WTC11 (cell line): ENCODE measurements around the gene RCVRN.

Experiments
- CTCF ChIP-seq: fragments of 200-600 bp; IDR thresholded peaks from 2 replicates; pipeline ENCODE4 v1.8.0; 2022; ENCODE audit warnings: antibody characterized with exemption
- ESRRA ChIP-seq: sonication (generic); formaldehyde crosslinking; IDR thresholded peaks from 2 replicates; pipeline ENCODE4 v1.8.1; 2022; ENCODE audit warnings: mild to moderate bottlenecking, missing genetic modification reagents, borderline replicate concordance
- HMGXB4 ChIP-seq: sonication (generic); formaldehyde crosslinking; IDR thresholded peaks from 2 replicates; pipeline ENCODE4 v1.8.1; 2023; ENCODE audit warnings: mild to moderate bottlenecking, moderate library complexity, missing genetic modification reagents
- MAX ChIP-seq: sonication (generic); formaldehyde crosslinking; IDR thresholded peaks from 2 replicates; pipeline ENCODE4 v1.8.0; 2022; ENCODE audit warnings: mild to moderate bottlenecking, missing genetic modification reagents
- MLX ChIP-seq: sonication (generic); formaldehyde crosslinking; IDR thresholded peaks from 2 replicates; pipeline ENCODE4 v1.8.1; 2023; ENCODE audit warnings: mild to moderate bottlenecking, missing genetic modification reagents, moderate library complexity
- PRDM15 ChIP-seq: sonication (generic); formaldehyde crosslinking; IDR thresholded peaks from 2 replicates; pipeline ENCODE4 v1.8.0; 2022; ENCODE audit warnings: missing genetic modification reagents
- PREB ChIP-seq: sonication (generic); formaldehyde crosslinking; IDR thresholded peaks from 2 replicates; pipeline ENCODE4 v1.8.1; 2022; ENCODE audit warnings: mild to moderate bottlenecking, missing genetic modification reagents, moderate library complexity, borderline replicate concordance
- USF1 ChIP-seq: sonication (generic); formaldehyde crosslinking; IDR thresholded peaks from 2 replicates; pipeline ENCODE4 v1.8.0; 2022; ENCODE audit warnings: mild to moderate bottlenecking, missing genetic modification reagents

- TF ChIP-seq USF1 (CRISPR knock-in tag): no peak
- no peak for TF ChIP-seq PREB (CRISPR knock-in tag)
- TF ChIP-seq ESRRA (CRISPR knock-in tag): no peak
- TF ChIP-seq PRDM15 (CRISPR knock-in tag): no peak
- no peak for TF ChIP-seq MAX (CRISPR knock-in tag)
- TF ChIP-seq CTCF: no peak
- no peak for TF ChIP-seq HMGXB4 (CRISPR knock-in tag)
- no peak for TF ChIP-seq MLX (CRISPR knock-in tag)
Measured at GRCh38 chr17:9902120-9902519, 3.0 kb downstream of the RCVRN start.
